Smooth muscle cell (in vitro differentiated cells): Measurements from ENCODE around the gene MYO7B. TPM values are rescaled to one million over a fixed set of nuclear protein-coding genes. Genes with fewer than 3 reads are reported as not detected.

ENCODE experiments used
- DNase-seq: peaks from one replicate; lab custom pipeline; 2025; ENCODE audit not compliant: unreplicated experiment; lab: John Stamatoyannopoulos, UW
- H2AFZ ChIP-seq: fragments of 200-600 bp; sonication (generic); 2 replicates; pipeline ENCODE4 v1.6.0; 2016; ENCODE audit warnings: antibody characterized with exemption, low read depth, mild to moderate bottlenecking
- H3F3A ChIP-seq: fragments of 200-600 bp; sonication (generic); 2 replicates; pipeline ENCODE4 v1.6.0; 2017; ENCODE audit warnings: antibody characterized with exemption, low read depth
- H3K27ac ChIP-seq: fragments of 200-600 bp; sonication (generic); 2 replicates; pipeline ENCODE4 v1.5.1; 2016; ENCODE audit warnings: low read depth, mild to moderate bottlenecking
- H3K27me3 ChIP-seq: fragments of 200-600 bp; sonication (generic); 2 replicates; pipeline ENCODE4 v1.6.1; 2016; ENCODE audit warnings: low read depth, mild to moderate bottlenecking
- H3K36me3 ChIP-seq: fragments of 200-600 bp; sonication (generic); 2 replicates; pipeline ENCODE4 v1.5.1; 2016; ENCODE audit warnings: low read depth
- H3K4me1 ChIP-seq: fragments of 200-600 bp; sonication (generic); 2 replicates; pipeline ENCODE4 v1.5.1; 2016; ENCODE audit warnings: low read depth
- H3K4me2 ChIP-seq: fragments of 200-600 bp; sonication (generic); 2 replicates; pipeline ENCODE4 v1.6.0; 2016; ENCODE audit warnings: mild to moderate bottlenecking
- H3K4me3 ChIP-seq: fragments of 200-600 bp; sonication (generic); 2 replicates; pipeline ENCODE4 v1.5.1; 2016; ENCODE audit warnings: mild to moderate bottlenecking
- H3K79me2 ChIP-seq: fragments of 200-600 bp; sonication (generic); 2 replicates; pipeline ENCODE4 v1.6.0; 2016; ENCODE audit warnings: low read depth, mild to moderate bottlenecking
- H3K9ac ChIP-seq: fragments of 200-600 bp; sonication (generic); 2 replicates; pipeline ENCODE4 v1.6.0; 2016; ENCODE audit warnings: low read depth
- H3K9me3 ChIP-seq: fragments of 200-600 bp; sonication (generic); replicated peaks from 2 replicates; pipeline ENCODE4 v1.5.1; 2016; ENCODE audit warnings: low read depth
- H4K20me1 ChIP-seq: fragments of 200-600 bp; sonication (generic); 2 replicates; pipeline ENCODE4 v1.6.0; 2016; ENCODE audit warnings: low read depth
- WGBS: methylation state at CpG from one replicate; pipeline ENCODE4 v1.1.7; 2016; ENCODE audit warnings: low lambda C conversion rate; 5-methylcytosine and 5-hydroxymethylcytosine counted together
- polyA plus RNA-seq: library from polyadenylated mRNA; unstranded; fragments of >200 nt; fragmentation: Nextera tagmentation; extraction: Ambion mirVana; gene quantifications from 2 replicates; pipeline ENCODE4 v1.2.1, GENCODE V29; 2016
- total RNA-seq: library from RNA; depleted of rRNA; stranded (reverse); fragments of >200 nt; gene quantifications from 2 replicates; pipeline ENCODE4 v1.2.3, GENCODE V29; 2014
- TF ChIP-seq, protein P1 (sequence below): fragments of 200-600 bp; sonication (generic); IDR thresholded peaks from 2 replicates; pipeline ENCODE4 v1.5.1; 2017; ENCODE audit warnings: borderline replicate concordance, mild to moderate bottlenecking, antibody characterized with exemption; ENCODE audit not compliant: insufficient read depth, poor library complexity, severe bottlenecking

MYO7B gene
- total and polyA plus RNA-seq, 2 experiments from 2014 or later, result 0.09 to 0.35 TPM

DNA sequence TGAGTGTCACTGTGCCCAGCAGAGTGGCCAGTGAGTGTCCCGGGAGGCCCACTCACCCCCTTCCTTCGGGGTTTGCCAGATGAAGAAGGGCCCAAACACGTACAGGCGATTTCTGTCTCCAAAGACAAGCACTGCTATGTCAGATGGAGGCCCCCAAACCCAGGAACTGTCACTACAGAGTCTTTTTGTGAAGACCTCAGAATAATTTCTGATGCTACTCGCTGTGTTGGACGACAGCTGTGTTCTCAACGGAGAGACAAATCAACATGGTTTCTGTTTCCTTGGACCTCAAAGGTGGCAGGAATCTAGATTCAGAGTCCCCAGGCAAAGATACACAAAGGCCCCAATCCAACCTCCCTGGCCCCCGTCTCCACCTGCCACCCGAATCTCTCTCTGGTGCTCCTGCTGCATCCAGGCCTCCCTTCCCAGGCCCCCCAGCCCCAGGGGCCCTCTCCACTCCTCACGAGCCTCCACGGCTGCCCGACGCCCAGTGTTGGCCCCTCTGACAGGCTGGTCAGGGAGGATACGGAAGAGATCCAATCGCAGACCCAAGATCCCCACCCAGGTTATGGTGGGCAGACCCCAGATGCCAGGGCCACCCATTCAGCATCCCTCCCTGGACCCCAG is 108.1 kb downstream of the MYO7B start:
- Histone ChIP-seq H3K27me3 (no peaks in the 10 kb centered on the region), H3F3A (no peaks in the 10 kb centered on the region), H3K36me3 (no peaks in the 10 kb centered on the region), H3K9me3 (no peaks in the 10 kb centered on the region), H3K4me1 (no peaks in the 10 kb centered on the region), H4K20me1 (no peaks in the 10 kb centered on the region), H2AFZ (no peak overlapping the region), H3K4me3 (no peak overlapping the region), H3K9ac (no peak overlapping the region), H3K27ac (no peak overlapping the region), H3K79me2 (no peaks in the 10 kb centered on the region), H3K4me2 (no peak overlapping the region)
- TF ChIP-seq, protein P1, sequence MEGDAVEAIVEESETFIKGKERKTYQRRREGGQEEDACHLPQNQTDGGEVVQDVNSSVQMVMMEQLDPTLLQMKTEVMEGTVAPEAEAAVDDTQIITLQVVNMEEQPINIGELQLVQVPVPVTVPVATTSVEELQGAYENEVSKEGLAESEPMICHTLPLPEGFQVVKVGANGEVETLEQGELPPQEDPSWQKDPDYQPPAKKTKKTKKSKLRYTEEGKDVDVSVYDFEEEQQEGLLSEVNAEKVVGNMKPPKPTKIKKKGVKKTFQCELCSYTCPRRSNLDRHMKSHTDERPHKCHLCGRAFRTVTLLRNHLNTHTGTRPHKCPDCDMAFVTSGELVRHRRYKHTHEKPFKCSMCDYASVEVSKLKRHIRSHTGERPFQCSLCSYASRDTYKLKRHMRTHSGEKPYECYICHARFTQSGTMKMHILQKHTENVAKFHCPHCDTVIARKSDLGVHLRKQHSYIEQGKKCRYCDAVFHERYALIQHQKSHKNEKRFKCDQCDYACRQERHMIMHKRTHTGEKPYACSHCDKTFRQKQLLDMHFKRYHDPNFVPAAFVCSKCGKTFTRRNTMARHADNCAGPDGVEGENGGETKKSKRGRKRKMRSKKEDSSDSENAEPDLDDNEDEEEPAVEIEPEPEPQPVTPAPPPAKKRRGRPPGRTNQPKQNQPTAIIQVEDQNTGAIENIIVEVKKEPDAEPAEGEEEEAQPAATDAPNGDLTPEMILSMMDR, result no peak
- DNase-seq, result no peak
- 96% methylated on average over 15 of the region's 15 CpGs for WGBS

DNA sequence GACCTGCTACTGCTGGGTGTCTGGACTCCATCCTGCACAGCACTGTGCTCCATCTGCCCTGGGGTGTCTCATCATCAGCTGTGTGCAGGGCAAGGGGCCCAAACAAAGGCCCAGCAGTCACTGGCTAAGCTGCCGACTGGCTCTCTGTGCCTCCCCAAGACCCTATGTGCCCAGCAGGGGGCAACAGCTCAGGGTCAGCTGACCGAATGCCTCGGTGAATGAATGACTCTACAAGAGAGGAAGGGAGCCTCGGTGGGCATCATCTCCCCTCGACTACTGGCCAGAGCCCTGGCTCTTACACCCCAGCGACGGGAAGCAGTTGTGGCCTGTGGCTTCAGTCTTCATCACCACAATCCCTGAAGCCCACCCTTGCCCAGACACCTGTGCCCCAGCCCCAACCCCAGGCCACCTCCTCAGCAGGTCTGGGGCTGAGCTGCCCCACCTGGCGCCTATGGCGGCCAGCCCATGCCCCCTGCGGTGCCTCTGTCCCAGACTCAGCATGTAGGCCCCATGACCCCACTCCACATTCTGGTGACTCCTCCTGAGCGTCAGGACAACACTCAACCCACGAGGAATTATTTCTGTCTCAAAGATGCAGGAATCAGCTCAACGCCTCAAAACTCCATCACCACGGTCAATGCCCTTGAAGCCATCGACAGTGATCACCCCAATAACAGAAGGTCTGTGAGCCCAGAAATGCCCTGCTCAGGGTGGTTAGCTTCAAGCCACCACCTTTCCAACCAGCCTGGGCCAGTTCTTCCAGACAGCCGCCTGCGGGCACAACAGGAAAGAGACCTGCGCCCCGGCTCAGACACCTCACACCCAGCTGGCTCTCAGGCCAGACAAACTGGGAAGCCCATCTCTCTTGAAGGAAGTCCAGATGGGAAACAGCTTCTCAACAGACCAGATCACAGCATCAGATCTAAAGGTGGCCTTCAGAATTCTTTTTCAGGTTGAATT is 108.9 kb downstream of the MYO7B start:
- H3K27ac ChIP-seq, result no peak overlapping the region
- no peaks in the 10 kb centered on the region for H3K4me1 ChIP-seq
- H3K27me3 ChIP-seq, result no peaks in the 10 kb centered on the region
- H2AFZ ChIP-seq, result no peak overlapping the region
- no peak for DNase-seq
- 92% methylated on average over 19 of the region's 19 CpGs for WGBS
- H4K20me1 ChIP-seq, result no peaks in the 10 kb centered on the region
- no peak overlapping the region for H3K9ac ChIP-seq
- no peak overlapping the region for H3K4me3 ChIP-seq
- H3K36me3 ChIP-seq, result no peaks in the 10 kb centered on the region
- no peak overlapping the region for H3K4me2 ChIP-seq
- no peaks in the 10 kb centered on the region for H3K9me3 ChIP-seq
- H3F3A ChIP-seq, result no peaks in the 10 kb centered on the region
- H3K79me2 ChIP-seq, result no peaks in the 10 kb centered on the region
- TF ChIP-seq, protein P1, result no peak

DNA sequence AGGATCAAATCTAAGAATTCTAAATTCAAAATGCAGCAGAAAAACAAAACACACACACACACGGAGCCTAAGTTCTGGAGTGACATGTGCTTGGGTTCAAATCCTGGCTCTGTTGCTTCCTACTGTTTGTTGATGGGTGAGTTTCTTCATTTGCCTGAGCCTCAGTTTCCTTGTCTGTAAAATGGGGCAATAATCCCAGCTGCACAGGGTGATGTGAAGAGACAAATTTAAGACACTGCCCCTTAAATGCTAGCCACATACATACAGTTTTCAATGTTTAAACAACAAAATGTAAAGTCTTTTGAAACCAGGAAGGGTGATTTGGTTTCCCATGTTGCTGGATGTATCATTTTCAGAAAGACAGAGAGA is 109.5 kb downstream of the MYO7B start:
- DNase-seq, result no peak
- no peaks in the 10 kb centered on the region for H3F3A ChIP-seq
- H3K27me3 ChIP-seq, result no peaks in the 10 kb centered on the region
- no peak overlapping the region for H3K4me3 ChIP-seq
- no peaks in the 10 kb centered on the region for H3K9me3 ChIP-seq
- H2AFZ ChIP-seq, result no peak overlapping the region
- H3K9ac ChIP-seq, result no peak overlapping the region
- 95% methylated on average over 1 of the region's 1 CpG for whole genome bisulfite sequencing
- H3K79me2 ChIP-seq, result no peaks in the 10 kb centered on the region
- TF ChIP-seq, protein P1, result no peak
- no peaks in the 10 kb centered on the region for H3K4me1 ChIP-seq
- H4K20me1 ChIP-seq, result no peaks in the 10 kb centered on the region
- H3K4me2 ChIP-seq, result no peak overlapping the region
- H3K36me3 ChIP-seq, result no peaks in the 10 kb centered on the region
- H3K27ac ChIP-seq, result no peak overlapping the region
